GF-D8 (cell line): ENCODE results near the gene SORCS2.
"Not testable (repeated sequence)": the region's sequence is repeated elsewhere in the genome, so short reads cannot be mapped to it uniquely, and the experiment has no call there.

Experiments used
- DNase-seq: peaks from one replicate; lab custom pipeline; 2025; lab: John Stamatoyannopoulos, UW

The SORCS2 gene

DNA sequence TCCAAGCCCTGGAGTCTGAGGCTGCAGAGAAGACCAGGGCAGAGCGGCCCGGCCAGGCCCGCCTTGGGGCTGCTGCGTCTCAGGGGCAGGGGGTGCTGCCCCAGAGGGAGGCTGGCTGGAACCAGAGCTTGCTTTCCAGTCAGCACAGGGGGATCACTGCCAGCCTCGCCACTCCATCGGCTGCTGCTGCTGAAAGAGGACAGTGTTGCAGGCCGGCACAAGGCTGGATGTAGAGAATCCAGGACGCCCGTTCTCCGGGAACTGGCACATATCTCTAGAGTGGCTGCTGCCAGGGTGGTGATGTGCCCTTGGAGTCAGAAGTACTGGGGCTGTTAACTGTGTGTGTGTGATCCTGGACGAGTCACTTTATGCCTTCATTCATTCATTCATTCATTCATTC is 31.9 kb upstream of the SORCS2 start:
- no peak for DNase-seq

DNA sequence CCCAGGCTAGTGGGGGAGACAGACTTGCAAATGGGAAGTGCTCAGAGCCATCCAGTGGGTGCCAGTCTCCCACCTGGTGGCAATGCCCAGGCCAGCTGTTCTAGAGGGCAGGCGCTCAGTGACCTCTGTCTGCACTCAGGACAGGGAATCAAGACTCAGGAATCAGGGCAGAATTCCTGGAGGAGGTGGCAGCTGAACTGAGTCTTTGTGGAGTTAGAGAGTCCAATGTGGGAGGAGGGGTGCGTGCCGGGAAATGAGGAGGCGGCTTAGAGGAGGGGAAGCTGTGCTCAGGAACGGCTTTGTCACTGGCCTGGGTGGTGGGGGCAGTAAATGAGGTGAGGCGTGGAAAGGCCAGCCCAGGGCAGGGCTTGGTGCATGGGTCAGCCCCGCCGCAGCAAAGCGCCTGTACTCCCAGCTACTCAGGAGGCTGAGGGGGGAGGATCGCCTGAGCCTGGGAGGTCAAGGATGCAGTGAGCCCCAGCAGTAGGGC is 31.3 kb upstream of the SORCS2 start:
- DNase-seq: no peak

DNA sequence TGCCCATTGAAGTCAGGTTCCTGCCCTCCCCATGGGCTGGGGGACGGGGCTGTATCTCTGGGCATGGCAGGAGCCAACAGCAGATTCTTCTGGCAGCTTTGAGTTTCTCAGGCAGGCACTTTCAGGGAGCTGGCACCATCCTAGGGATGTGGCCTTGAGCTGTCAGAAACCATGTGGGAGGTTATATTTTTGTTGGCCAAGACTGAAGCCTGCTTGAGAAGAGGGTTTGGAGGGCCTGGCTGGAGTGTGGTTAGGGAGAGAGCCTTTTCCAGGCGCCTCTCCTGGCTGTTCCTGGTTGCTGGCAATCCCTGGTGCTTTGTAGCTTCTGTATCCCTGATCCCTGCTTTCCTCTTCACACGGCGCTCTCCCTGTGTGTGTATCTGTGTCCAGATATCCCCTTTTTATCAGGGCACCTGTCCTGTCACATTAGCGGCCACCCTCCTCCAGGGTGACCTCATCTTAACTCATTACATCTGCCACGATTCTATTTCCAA is 30.6 kb upstream of the SORCS2 start:
- no peak for DNase-seq

DNA sequence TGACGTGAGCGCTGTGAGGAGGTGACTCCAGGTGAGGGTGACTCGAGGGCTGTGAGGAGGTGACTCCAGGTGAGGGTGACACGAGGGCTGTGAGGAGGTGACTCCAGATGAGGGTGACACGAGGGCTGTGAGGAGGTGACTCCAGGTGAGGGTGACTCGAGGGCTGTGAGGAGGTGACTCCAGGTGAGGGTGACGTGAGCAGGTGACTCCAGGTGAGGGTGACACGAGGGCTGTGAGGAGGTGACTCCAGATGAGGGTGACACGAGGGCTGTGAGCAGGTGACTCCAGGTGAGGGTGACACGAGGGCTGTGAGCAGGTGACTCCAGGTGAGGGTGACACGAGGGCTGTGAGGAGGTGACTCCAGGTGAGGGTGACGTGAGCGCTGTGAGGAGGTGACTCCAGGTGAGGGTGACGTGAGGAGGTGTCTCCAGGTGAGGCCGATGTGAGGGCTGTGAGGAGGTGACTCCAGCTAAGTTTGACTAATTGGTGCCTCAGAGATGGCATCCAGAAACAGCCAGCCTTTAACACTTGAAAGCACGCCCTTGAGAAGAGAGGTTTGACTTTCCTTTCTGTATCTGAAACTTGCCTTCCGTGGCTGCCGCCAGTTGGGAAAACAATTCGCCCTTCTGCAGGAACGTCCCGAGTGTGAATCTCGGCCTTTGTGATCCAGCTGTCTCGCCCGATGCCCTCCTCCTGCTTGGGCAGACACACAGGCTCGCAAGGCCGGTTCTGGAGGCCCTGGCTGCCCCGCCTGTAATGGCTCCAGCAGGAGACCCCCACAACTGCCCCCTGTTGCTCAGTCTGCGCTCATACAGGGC is 27.1 kb upstream of the SORCS2 start:
- DNase-seq: not testable (repeated sequence)

DNA sequence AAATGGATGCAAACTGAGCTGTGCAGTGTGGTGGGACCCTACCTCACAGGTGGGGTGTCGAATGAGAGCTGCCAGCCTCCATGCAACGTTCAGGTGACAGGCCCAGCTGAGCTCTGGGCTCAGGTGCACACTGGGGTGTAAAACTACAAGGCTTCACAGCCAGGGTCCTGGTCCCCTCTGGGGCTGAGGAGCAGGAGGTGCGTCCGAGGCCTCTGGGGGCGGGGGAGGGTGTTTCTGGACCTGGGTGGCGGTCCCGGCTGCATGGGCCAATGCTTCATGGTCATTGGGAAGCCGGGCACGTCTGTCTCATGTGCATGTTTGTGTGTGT is 26.5 kb upstream of the SORCS2 start:
- no peak for DNase-seq

DNA sequence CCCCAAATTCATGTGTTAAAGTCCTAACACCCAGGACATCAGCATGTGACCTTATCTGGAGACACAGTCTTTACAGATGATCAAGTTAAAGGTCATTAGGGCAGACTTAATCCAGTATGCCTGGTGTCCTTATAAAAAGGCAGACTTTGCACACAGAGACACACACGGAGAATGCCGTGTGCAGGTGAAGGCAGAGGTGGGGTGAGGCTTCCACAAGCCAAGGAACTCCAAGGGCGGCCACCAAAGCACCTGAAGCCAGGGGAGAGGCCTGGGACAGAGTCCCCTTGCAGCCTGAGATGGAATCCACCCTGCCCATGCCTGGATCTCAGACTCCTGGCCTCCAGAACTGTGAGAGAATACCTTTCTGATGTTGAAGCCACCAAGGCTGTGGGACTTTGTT is 26.1 kb upstream of the SORCS2 start:
- DNase-seq: no peak

DNA sequence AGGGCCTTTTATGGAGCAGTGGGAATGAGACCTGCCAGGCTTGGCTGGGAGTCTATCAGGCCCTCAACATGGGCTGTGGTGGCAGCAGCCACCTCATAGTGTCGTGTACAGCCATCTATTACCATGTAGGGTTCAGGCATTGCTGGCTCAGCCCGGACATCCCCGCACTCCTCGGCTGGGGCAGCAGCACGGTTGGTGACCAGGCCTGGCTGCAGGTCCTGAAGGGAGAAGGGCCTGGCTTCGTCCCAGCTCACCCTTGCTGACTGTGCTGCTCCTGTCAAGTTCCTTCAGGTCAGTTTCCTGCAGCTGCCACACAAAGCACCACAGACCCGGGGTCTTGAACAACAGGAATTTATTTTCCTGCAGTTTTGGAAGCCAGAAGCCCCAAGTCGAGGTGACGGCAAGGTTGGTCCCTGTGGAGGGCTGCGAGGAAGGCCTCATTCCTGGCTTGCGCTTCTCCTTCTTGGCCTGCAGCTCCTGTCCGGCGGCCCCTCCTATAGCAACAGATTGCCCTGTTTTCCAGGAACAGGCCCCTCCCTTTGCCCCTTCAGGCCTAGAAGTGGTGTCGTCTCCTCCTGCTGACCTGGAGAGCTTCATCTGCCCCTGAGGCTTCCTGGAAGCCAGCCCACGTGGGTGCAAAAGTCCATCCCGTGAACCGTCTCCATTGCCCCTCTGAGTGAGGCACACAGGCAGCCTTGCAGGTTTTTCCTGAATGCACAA is 25.2 kb upstream of the SORCS2 start:
- no peak for DNase-seq

DNA sequence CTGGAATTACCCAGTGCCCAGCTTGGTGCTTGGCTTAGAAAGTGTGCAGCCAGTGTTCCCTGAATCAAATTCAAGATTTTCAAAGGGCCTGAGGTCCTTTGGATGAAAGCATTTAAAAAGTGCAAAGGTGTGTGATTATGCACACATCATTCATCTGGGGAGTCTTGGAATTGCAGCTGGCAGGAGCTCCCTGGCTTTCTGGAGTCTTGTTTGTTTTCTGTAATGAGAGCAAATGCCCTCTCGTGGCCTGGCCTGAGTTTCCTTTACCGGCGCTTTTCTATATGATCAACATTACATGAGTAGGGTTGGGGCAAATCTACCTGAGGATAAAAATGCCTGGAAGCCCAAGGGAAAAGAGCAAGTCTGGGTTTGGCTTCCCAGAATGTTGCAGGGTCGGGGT is 24.6 kb upstream of the SORCS2 start:
- no peak for DNase-seq

DNA sequence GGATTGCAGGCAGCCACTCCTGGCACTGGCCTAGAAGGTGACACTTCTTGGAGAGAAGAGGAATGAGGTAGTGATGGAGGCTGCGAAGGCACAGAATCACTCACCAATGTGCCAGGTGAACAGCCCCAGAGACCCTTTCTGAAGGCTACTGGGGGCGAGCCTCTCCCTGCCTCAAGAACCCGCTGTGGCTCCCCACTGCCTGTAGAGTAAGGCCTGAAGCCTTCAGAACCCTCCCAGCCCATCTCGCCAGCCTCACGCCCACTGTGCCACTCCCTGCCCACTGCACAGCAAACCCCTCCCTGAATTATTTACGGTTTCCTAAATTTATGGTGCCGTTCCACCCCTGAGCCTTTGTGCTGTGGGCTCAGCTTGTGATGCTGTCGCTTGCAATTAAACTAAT is 24.2 kb upstream of the SORCS2 start:
- DNase-seq: no peak

DNA sequence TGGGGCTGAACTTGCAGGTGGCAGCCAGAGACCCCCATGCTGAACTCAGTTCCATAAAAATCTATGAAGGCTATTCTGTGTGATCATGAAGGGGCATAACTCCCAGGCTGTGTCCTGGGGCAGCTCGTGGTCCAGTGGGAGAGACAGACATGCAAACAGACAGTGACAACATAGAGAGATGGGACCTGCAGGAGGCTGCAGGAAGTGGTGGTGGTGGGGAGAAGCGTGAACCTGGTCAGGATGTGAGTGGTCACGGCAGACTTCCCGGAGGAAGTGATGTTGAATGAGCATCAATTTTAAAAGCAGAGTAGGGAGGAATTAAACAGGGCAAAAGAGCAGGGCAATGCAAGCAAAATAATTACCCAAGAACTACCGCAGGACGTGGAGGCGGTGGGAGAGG is 23.2 kb upstream of the SORCS2 start:
- no peak for DNase-seq

DNA sequence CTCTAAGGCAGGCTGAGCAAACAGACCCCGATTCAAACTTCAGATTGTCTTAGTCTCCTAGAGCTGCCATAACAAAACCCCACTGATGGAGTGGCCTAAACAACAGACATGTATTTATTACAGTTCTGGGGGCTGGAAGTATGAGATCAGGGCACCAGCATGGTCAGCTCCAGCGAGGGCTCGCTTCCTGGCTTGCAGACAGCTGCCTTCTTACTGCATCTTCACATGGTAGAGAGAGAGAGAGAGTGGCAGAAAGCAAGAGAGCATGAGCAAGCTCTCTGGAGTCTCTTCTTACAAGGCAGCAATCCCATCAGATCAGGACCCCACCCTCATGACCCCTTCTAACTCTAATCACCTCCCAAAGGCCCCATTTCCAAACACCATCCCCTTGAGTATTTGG is 22.3 kb upstream of the SORCS2 start:
- DNase-seq: no peak

DNA sequence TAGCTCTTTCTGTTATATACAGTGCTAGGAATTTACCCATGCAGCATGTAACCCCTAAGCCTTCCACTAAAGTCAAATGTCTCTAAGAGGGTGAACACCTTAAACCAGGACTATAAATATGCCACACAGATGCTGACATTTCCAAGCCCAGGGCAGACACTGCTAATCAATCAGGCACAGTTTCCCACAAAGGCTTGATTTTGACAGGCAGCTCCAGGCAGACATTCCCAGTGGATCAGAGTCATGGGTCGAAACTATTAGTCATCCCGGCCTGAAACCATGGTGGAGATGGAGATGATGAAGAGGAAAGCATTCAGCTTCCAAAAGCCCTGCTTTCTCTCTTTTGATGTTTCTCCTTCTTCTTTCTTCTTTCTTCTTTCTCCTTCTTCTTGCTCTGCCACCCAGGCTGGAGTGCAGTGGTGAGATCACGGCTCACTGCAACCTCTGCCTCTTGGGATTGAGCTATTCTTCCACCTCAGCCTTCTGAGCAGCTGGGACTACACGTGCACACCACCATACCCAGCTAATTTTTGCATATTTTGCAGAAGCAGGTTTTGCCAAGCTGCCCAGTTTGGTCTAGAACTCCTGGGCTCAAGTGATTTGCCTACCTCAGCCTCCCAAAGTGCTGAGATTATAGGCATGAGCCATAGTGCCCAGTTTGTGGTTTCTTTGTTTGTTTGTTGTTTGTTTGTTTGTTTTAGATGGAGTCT is 21.0 kb upstream of the SORCS2 start:
- DNase-seq: no peak

DNA sequence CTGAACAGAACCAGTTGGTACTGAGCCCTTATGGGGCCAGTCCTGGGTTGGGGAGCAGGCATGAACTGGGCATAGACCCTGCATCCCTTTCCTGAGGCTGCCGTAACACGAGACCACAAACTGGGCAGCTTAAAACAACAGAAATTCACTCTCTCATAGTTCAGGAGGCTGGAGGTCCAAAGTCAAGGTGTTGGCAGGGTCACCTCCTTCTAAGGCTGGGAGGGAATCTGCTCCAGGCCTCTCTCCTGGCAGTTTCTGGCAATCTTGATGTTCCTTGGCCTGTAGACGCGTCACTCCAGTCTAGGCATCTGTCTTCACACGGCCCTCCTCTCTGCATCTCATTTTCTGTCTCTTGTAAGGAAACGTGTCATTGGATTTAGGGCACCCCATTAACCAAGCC is 19.8 kb upstream of the SORCS2 start:
- no peak for DNase-seq

DNA sequence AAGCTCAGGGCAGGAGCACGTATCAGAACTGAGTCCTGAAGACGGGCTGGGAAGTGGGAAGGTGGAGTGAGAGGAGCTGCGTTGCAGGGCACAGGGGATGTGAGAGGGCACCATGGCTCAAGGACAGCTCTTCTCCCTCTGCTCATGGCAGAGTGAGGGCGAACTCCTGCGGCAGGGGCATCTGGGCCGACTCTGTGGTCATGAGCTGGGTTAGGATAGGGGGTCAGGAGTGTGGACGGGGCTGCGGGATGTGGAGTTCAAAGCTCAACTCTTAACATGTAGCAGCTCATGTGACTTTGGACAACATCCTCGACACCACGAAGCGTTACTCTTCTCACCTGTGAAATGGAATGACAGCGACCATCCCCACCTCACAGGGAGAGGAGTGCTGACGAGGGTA is 19.4 kb upstream of the SORCS2 start:
- DNase-seq: no peak

DNA sequence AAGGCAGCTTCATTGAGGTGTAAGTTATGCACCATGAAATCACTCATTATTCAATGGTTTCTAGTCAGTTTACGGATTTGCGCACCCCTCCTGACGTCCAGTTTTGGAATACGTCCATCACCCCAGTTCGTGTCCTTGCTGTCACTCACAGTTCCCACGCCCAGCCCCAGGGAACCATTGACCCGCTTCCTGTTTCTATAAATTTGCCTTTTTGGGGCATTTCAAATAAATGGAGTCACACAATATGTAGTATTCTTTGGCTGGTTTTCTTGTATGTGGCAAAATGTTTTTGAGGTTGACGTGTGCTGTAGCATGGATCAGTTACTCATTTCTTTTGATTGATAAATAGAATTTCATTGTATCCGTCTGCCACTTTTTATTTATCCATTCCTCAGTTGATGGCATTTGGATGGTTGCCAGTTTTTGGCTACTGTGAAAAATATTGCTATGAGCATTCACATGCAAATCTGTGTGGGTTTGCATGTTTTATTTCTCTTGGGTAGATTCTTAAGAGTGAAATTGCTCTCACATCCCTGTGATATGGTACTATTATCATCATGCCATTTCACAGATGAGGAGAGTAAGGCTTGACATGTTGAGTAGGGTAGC is 18.4 kb upstream of the SORCS2 start:
- no peak for DNase-seq

DNA sequence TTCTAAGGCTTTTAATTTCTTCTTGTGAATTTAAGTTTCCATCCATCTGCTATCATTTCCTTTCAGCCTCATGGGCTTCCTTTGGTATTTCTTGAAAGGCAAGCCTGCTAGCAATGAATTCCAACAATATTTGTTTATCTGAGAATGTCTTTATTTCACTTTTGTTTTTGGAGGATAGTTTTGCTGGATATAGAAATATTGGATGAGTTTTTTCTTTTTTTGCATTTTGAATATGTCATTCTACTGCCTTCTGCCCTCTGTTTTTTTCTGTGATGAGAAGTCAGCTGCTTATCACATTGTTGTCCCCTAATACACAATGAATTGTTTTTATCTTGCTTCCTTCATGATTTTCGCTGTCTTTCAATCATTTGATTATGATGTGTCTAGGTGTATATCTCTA is 13.2 kb upstream of the SORCS2 start:
- no peak for DNase-seq

DNA sequence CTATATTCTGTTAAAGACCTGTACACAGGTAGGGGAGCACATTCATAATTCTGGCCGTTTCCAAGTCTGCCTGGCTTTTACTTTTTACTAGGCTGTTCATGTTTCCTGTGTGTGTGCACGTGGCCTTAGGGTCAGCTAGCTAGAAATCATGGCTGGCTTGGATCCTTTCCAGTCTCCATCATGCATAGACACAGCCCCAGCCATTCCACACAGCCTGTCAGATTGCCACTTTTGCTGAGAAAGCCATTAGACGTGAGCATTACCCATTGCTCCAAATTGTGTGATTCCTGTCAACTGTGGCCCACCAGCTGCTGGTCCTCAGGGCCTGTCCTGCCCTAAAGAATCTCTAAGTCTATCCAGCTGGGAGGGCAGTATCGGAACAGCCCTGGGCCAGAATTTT is 11.4 kb upstream of the SORCS2 start:
- DNase-seq: no peak

DNA sequence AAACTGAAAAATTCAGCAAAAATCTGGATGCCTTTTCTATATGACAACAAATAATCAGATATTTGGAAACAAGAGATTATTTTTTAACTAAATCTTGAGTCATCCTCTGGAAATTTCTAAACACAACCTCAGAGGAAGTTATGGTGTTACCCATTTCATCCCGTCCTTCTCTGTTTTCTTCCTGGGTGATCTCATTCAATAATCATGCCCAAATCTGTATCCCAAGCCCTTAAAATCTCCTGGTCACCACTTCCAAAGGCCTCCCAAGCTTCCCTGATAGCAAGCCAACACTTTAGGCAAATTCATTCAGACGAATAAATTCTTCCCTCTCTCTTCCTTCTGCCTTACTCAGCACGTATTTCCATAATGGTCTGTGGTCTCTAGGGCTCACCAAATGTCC is 9.7 kb upstream of the SORCS2 start:
- DNase-seq: no peak

DNA sequence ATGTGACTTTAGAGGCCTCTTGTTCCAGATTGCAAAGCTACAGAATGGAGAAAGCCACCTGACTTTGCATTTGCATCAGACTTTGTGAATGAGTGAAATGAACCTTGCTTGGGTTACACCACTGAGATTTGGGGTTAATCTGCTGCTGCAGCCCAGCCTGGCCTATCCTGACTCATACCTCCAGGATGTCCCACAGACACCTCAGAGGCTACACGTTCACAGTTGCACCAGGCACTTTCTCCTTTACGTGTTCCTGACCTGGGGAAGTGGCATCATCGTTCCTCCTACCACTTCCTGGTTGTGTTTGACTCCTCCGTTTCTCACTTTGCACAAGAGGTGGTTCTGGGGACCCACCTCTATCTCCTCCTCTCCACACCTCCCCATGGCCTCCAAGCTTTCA is 9.2 kb upstream of the SORCS2 start:
- DNase-seq: no peak

DNA sequence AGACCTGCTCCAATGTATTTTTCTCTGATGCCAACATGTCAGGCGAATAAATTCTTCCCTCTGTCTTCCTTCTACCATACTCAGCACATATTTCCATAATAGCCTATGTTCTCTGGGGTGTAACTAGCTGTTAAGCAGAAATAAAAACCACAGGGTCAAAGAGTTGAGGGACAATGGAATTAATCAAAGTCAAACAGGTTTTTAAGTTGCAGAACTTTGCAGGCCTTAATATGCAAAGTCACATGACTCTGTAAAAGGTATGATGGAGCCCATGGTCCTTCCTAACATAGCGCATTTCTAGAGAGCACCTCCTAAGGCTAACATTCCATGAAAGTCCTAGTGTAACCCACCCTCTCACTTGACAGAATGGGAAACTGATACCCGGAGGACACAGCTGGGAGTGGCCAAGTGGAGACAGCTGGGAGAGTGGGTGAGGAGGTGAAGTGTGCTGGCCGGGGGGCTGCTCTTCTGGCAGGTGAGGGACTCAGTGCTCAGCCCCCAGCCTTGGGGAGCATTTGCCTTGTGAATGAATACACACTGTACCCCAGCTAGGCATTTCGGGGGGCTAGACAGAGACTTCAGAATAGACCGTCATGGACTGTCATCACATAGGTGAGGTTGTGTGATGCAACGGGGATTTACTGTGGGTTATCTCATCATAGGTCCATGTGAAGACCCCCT is 8.4 kb upstream of the SORCS2 start:
- DNase-seq: no peak

DNA sequence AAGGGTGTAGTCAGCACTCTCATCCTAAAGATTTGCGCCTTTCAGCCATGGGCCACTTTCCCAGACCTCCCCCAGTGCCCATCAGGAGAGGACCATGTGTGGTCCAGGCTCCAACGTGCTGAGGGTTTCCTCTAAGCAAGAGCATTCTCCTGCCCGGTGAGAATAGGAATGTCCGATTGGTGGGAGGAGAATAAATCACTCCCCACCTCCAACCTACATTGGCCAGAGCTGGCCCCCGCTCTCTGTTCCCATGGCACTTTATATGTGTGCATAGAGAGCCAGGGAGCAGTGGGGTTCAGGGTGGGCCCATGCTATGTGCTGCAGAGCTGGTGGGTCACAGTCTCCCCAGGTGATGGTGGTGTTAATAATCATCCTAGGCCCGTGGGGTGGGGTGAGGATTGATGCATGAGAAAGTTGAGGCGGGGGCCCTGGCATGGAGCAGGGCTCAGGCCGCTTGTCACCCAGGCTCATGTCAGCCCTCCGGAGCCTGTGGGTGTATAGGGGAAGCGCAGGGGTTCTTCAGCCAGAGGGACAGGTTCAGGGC is 6.8 kb upstream of the SORCS2 start:
- no peak for DNase-seq

DNA sequence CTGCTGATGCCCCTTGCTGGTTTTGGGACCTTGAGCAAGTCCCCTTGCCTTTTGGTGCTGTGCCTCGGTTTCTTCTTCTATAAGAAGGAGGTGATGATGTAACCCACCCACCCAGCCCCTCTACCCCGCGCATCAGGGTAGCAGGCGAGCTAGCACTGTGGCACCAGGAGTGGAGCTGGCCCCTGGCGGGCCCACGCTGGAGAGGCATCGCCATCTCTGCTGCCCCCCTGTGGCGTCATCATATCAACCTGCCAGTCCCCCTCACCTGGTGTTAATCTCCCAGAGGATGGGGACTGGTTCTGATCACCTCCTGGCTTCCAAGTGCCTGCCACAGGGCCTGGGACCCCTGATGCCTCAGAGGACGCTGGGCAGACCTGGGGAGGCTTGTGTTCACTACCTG is 6.3 kb upstream of the SORCS2 start:
- no peak for DNase-seq
